K562 (cell line): ENCODE results near the gene KLK2. TPM values are rescaled to one million over a fixed set of nuclear protein-coding genes. Genes with fewer than 3 reads are reported as not detected.

ENCODE experiments used
- ATF7 ChIP-seq: fragments of 450-650 bp; IDR thresholded peaks from 2 replicates; pipeline ENCODE4 v1.7.1; 2014; ENCODE audit warnings: mild to moderate bottlenecking, moderate library complexity
- CREM ChIP-seq: IDR thresholded peaks from 2 replicates; pipeline ENCODE4 v1.6.1; 2014; ENCODE audit warnings: antibody characterized with exemption, low read depth
- ELF1 ChIP-seq: fragments of 200-800 bp; sonication (Bioruptor generic); IDR thresholded peaks from 2 replicates; pipeline ENCODE4 v1.6.1; 2016; ENCODE audit warnings: missing genetic modification characterization, missing compliant biosample characterization
- HCFC1 ChIP-seq: IDR thresholded peaks from 2 replicates; pipeline ENCODE4 v1.6.1; 2012; ENCODE audit warnings: low read depth, low read length, improper control_type of control experiment
- KLF10 ChIP-seq: fragments of 250-450 bp; sonication (Bioruptor Pico); IDR thresholded peaks from 2 replicates; pipeline ENCODE4 v1.6.1; 2021; ENCODE audit warnings: matching md5 sums
- MAX ChIP-seq: sonication (generic); formaldehyde crosslinking; IDR thresholded peaks from 2 replicates; pipeline ENCODE4 v1.9.0; 2022; ENCODE audit warnings: mild to moderate bottlenecking, missing genetic modification reagents
- MBD2 ChIP-seq: sonication (generic); IDR thresholded peaks from 2 replicates; pipeline ENCODE4 v1.6.1; 2016; ENCODE audit warnings: low read depth, borderline replicate concordance
- MXI1 ChIP-seq: IDR thresholded peaks from 2 replicates; pipeline ENCODE4 v1.6.1; 2011; ENCODE audit warnings: low read depth, mild to moderate bottlenecking, improper control_type of control experiment, low read length
- PHF20 ChIP-seq: fragments of 450-650 bp; IDR thresholded peaks from 2 replicates; pipeline ENCODE4 v1.6.1; 2018; ENCODE audit not compliant: partially characterized antibody
- PRMT5 ChIP-seq: sonication (generic); formaldehyde crosslinking; IDR thresholded peaks from 2 replicates; pipeline ENCODE4 v1.5.0; 2020; ENCODE audit warnings: missing genetic modification reagents
- RCOR1 ChIP-seq, 2 experiments: IDR thresholded peaks; 2 replicates each; pipeline ENCODE4 v1.6.1; 2012; ENCODE audit warnings: low read depth in 2 of 2, low read length in 2 of 2, borderline replicate concordance in 1 of 2, improper control_type of control experiment in 1 of 2
- SMC3 ChIP-seq: conservative IDR thresholded peaks from 2 replicates; pipeline ENCODE4 v1.6.1; 2011; ENCODE audit warnings: low read depth, low read length, improper control_type of control experiment; ENCODE audit not compliant: insufficient read depth
- SP2 ChIP-seq: IDR thresholded peaks from 2 replicates; pipeline ENCODE4 v1.6.1; 2011; ENCODE audit warnings: mild to moderate bottlenecking, low read depth, low read length, moderate library complexity; ENCODE audit not compliant: poor library complexity, severe bottlenecking; ENCODE audit errors: extremely low read depth
- TFAP4 ChIP-seq: sonication (generic); formaldehyde crosslinking; IDR thresholded peaks from 2 replicates; pipeline ENCODE4 v1.8.0; 2022; ENCODE audit warnings: missing genetic modification reagents, mild to moderate bottlenecking, moderate library complexity, borderline replicate concordance
- TOE1 ChIP-seq, 2 experiments: fragments of 450-650 bp in 1 of 2; sonication (generic) in 1 of 2; formaldehyde crosslinking in 1 of 2; IDR thresholded peaks; 2 replicates each; pipeline versions ENCODE4 v1.7.1 to v1.8.0; 2016 to 2022; ENCODE audit warnings: borderline replicate concordance in 2 of 2, mild to moderate bottlenecking in 2 of 2, antibody characterized with exemption in 1 of 2, inconsistent platforms in 1 of 2, low read depth in 1 of 2, missing genetic modification reagents in 1 of 2, moderate library complexity in 1 of 2
- XRCC5 ChIP-seq: fragments of 200-400 bp; formaldehyde crosslinking; IDR thresholded peaks from 2 replicates; pipeline ENCODE4 v1.6.1; 2017; ENCODE audit warnings: low read depth, mild to moderate bottlenecking, low read length
- YY1 ChIP-seq, 3 experiments: IDR thresholded peaks; 2 replicates each; pipeline ENCODE4 v1.6.1; 2011; ENCODE audit warnings: low read length in 2 of 3, mild to moderate bottlenecking in 2 of 3, moderate library complexity in 2 of 3, borderline replicate concordance in 1 of 3, control low read depth in 1 of 3, low read depth in 1 of 3; ENCODE audit not compliant: insufficient read depth in 3 of 3, insufficient replicate concordance in 2 of 3, control insufficient read depth in 1 of 3, insufficient read length in 1 of 3; ENCODE audit errors: extremely low read depth in 1 of 3
- ZBTB33 ChIP-seq: sonication (generic); formaldehyde crosslinking; IDR thresholded peaks from 2 replicates; pipeline ENCODE4 v1.8.1; 2023; ENCODE audit warnings: mild to moderate bottlenecking, missing genetic modification reagents
- ZNF277 ChIP-seq: fragments of 250-450 bp; sonication (Bioruptor Pico); IDR thresholded peaks from 2 replicates; pipeline ENCODE4 v1.8.0; 2022; ENCODE audit warnings: inconsistent platforms, mild to moderate bottlenecking, moderate library complexity, borderline replicate concordance
- ZNF785 ChIP-seq: fragments of 250-450 bp; sonication (Bioruptor Pico); IDR thresholded peaks from 2 replicates; pipeline ENCODE4 v1.4.0; 2020; ENCODE audit warnings: mild to moderate bottlenecking
- polyA plus RNA-seq, 8 experiments: library from polyadenylated mRNA; depleted of rRNA in 4 of 8; stranded (reverse) in 5 of 8; unstranded in 3 of 8; fragments of >200 nt; fragmentation: Nextera tagmentation in 2 of 8; fragmentation: Illumina TruSeq in 1 of 8; extraction: Ambion mirVana in 2 of 8; extraction: Trizol in 1 of 8; gene quantifications; 2 replicates each; pipeline versions ENCODE4 v1.2.1 to v1.2.3, GENCODE V29; 2011 to 2014; ENCODE audit warnings: inconsistent platforms in 1 of 8, missing spikeins in 1 of 8
- total RNA-seq, 7 experiments: library from RNA; depleted of rRNA in 6 of 7; stranded (reverse); fragments of >200 nt in 6 of 7; fragmentation: Illumina TruSeq in 2 of 7; extraction: Trizol in 2 of 7; gene quantifications; 2 replicates each; pipeline versions ENCODE4 v1.2.1 to v1.2.3, GENCODE V29; 2011 to 2021; ENCODE audit warnings: low replicate concordance in 1 of 7

Gene KLK2
- total and polyA plus RNA-seq, 9 of the 15 experiments (the other 6 are each of a cell fraction or from before 2014, with no cell fraction given): 0.11 to 0.47 (median 0.23) TPM; not detected in 1

GRCh38 chr19:50893047-50893736 is 20.0 kb downstream of the KLK2 start (continued):
- TF ChIP-seq PHF20 (no peak), ZBTB33 (CRISPR knock-in tag) (peak; percentile 99), PRMT5 (CRISPR knock-in tag) (no peak), KLF10 (CRISPR knock-in tag) (no peak), CREM (peak; percentile 97), SMC3 (0 out of 2 replicates have a peak, but pooled peaks have one; percentile 7), MXI1 (no peak), ZNF785 (no peak), SP2 (no peak), ELF1 (tag) (no peak), ZNF277 (no peak), HCFC1 (peak; percentile 47), YY1 (IDR thresholded peaks at IDR 0.05; ENCODE audit: borderline replicate concordance in 1 of 3, control insufficient read depth in 1 of 3, extremely low read depth in 1 of 3, insufficient read depth in 3 of 3, insufficient read length in 1 of 3, insufficient replicate concordance in 2 of 3, low read depth in 1 of 3, low read length in 2 of 3) (peak in 1 of 3 experiments; percentile 38), ATF7 (peak; percentile 30; the same call in 1 of the 2 replicates), MAX (CRISPR knock-in tag) (peak; percentile 28; the same call in 1 of the 2 replicates), RCOR1 (IDR thresholded peaks at IDR 0.05; ENCODE audit: borderline replicate concordance in 1 of 2, low read depth in 2 of 2, low read length in 2 of 2) (0 out of 4 replicates have a peak, but pooled peaks of 1 of the 2 experiments have one; percentile 15), TOE1 (IDR thresholded peaks at IDR 0.05; ENCODE audit: borderline replicate concordance) (0 out of 2 replicates have a peak, but pooled peaks have one; percentile 38), TOE1 (CRISPR knock-in tag; IDR thresholded peaks at IDR 0.05; ENCODE audit: borderline replicate concordance, low read depth) (no peak), MBD2 (no peak), XRCC5 (no peak), TFAP4 (peak; percentile 92)
